ENCODE results near the gene ZBED3.
"Not testable (repeated sequence)": the region's sequence is repeated elsewhere in the genome, so short reads cannot be mapped to it uniquely, and the experiment has no call there.

Gene ZBED3

GRCh38 chr5:77086689-77087483 lies at the start of gene ZBED3:
TSS of gene ZBED3 (minus strand) at chr5:77087285. CDS start at chr5:77077878, 9,407 bp downstream.
- H3K4me1 ChIP-seq (ENCODE audit: control insufficient read depth, insufficient read depth, low read length), result peaks cover 2% of the 10 kb centered on the region
- H3K4me3 ChIP-seq (ENCODE audit: low read length), result peak within 1 kb of the TSS; percentile 91
- peak within 1 kb of the TSS; percentile 75 for H3K9ac ChIP-seq (ENCODE audit: low read length)
- H3K27me3 ChIP-seq (ENCODE audit: control insufficient read depth, insufficient read depth, low read length), result no peaks in the 10 kb centered on the region
- no peaks in the 10 kb centered on the region for H3K36me3 ChIP-seq (ENCODE audit: control insufficient read depth, insufficient read depth, low read length)
- peak within 1 kb of the TSS; percentile 84 for H3K27ac ChIP-seq (ENCODE audit: low read depth, low read length)

- H3K4me1 ChIP-seq (ENCODE audit: control insufficient read depth, insufficient read depth, low read length), result peaks cover 3% of the 10 kb centered on the region
- H3K27ac ChIP-seq (ENCODE audit: low read depth, low read length), result peak overlapping the region; percentile 18
- no peak overlapping the region for H3K9ac ChIP-seq (ENCODE audit: low read length)
- H3K36me3 ChIP-seq (ENCODE audit: control insufficient read depth, insufficient read depth, low read length), result no peaks in the 10 kb centered on the region
- H3K27me3 ChIP-seq (ENCODE audit: control insufficient read depth, insufficient read depth, low read length), result no peaks in the 10 kb centered on the region
- no peak overlapping the region for H3K4me3 ChIP-seq (ENCODE audit: low read length)
Measured at GRCh38 chr5:77133061-77133758, 46.1 kb upstream of the ZBED3 start.

GRCh38 chr5:77131361-77131760 lies 44.3 kb upstream of the ZBED3 start:
- no peaks in the 10 kb centered on the region for H3K36me3 ChIP-seq (ENCODE audit: control insufficient read depth, insufficient read depth, low read length)
- H3K27ac ChIP-seq (ENCODE audit: low read depth, low read length), result no peak overlapping the region
- H3K4me3 ChIP-seq (ENCODE audit: low read length), result no peak overlapping the region

GRCh38 chr5:77129391-77129990 lies 42.4 kb upstream of the ZBED3 start:
- Histone ChIP-seq H3K36me3 (ENCODE audit: control insufficient read depth, insufficient read depth, low read length) (no peaks in the 10 kb centered on the region), H3K9ac (ENCODE audit: low read length) (no peak overlapping the region), H3K27ac (ENCODE audit: low read depth, low read length) (no peak overlapping the region), H3K4me1 (ENCODE audit: control insufficient read depth, insufficient read depth, low read length) (peaks cover 3% of the 10 kb centered on the region), H3K27me3 (ENCODE audit: control insufficient read depth, insufficient read depth, low read length) (no peaks in the 10 kb centered on the region), H3K4me3 (ENCODE audit: low read length) (no peak overlapping the region)

More at GRCh38 chr5:77131361-77131760, 44.3 kb upstream of the ZBED3 start:
- Histone ChIP-seq H3K27me3 (ENCODE audit: control insufficient read depth, insufficient read depth, low read length) (no peaks in the 10 kb centered on the region), H3K4me1 (ENCODE audit: control insufficient read depth, insufficient read depth, low read length) (peaks cover 3% of the 10 kb centered on the region), H3K9ac (ENCODE audit: low read length) (no peak overlapping the region)

GRCh38 chr5:77128411-77129061 lies 41.5 kb upstream of the ZBED3 start:
- Histone ChIP-seq H3K36me3 (ENCODE audit: control insufficient read depth, insufficient read depth, low read length) (no peaks in the 10 kb centered on the region), H3K4me1 (ENCODE audit: control insufficient read depth, insufficient read depth, low read length) (peaks cover 3% of the 10 kb centered on the region), H3K27me3 (ENCODE audit: control insufficient read depth, insufficient read depth, low read length) (no peaks in the 10 kb centered on the region), H3K27ac (ENCODE audit: low read depth, low read length) (no peak overlapping the region), H3K4me3 (ENCODE audit: low read length) (no peak overlapping the region), H3K9ac (ENCODE audit: low read length) (no peak overlapping the region)

GRCh38 chr5:77123057-77123456 lies 36.0 kb upstream of the ZBED3 start:
- Histone ChIP-seq H3K27ac (ENCODE audit: low read depth, low read length) (no peak overlapping the region), H3K9ac (ENCODE audit: low read length) (no peak overlapping the region), H3K36me3 (ENCODE audit: control insufficient read depth, insufficient read depth, low read length) (no peaks in the 10 kb centered on the region)

GRCh38 chr5:77120706-77121105 lies 33.6 kb upstream of the ZBED3 start:
- Histone ChIP-seq H3K4me1 (ENCODE audit: control insufficient read depth, insufficient read depth, low read length) (no peaks in the 10 kb centered on the region), H3K36me3 (ENCODE audit: control insufficient read depth, insufficient read depth, low read length) (no peaks in the 10 kb centered on the region), H3K9ac (ENCODE audit: low read length) (no peak overlapping the region), H3K4me3 (ENCODE audit: low read length) (no peak overlapping the region), H3K27me3 (ENCODE audit: control insufficient read depth, insufficient read depth, low read length) (no peaks in the 10 kb centered on the region), H3K27ac (ENCODE audit: low read depth, low read length) (no peak overlapping the region)

More at GRCh38 chr5:77123057-77123456, 36.0 kb upstream of the ZBED3 start:
- no peak overlapping the region for H3K4me3 ChIP-seq (ENCODE audit: low read length)
- no peaks in the 10 kb centered on the region for H3K27me3 ChIP-seq (ENCODE audit: control insufficient read depth, insufficient read depth, low read length)
- H3K4me1 ChIP-seq (ENCODE audit: control insufficient read depth, insufficient read depth, low read length), result no peaks in the 10 kb centered on the region

- H3K9ac ChIP-seq (ENCODE audit: low read length), result no peak overlapping the region
- H3K4me1 ChIP-seq (ENCODE audit: control insufficient read depth, insufficient read depth, low read length), result no peaks in the 10 kb centered on the region
- no peak overlapping the region for H3K4me3 ChIP-seq (ENCODE audit: low read length)
- no peaks in the 10 kb centered on the region for H3K36me3 ChIP-seq (ENCODE audit: control insufficient read depth, insufficient read depth, low read length)
- no peaks in the 10 kb centered on the region for H3K27me3 ChIP-seq (ENCODE audit: control insufficient read depth, insufficient read depth, low read length)
- H3K27ac ChIP-seq (ENCODE audit: low read depth, low read length), result no peak overlapping the region
Measured at GRCh38 chr5:77120086-77120485, 33.0 kb upstream of the ZBED3 start.

- no peak overlapping the region for H3K9ac ChIP-seq (ENCODE audit: low read length)
- no peaks in the 10 kb centered on the region for H3K27me3 ChIP-seq (ENCODE audit: control insufficient read depth, insufficient read depth, low read length)
- H3K4me3 ChIP-seq (ENCODE audit: low read length), result no peak overlapping the region
- H3K4me1 ChIP-seq (ENCODE audit: control insufficient read depth, insufficient read depth, low read length), result no peaks in the 10 kb centered on the region
- no peak overlapping the region for H3K27ac ChIP-seq (ENCODE audit: low read depth, low read length)
- no peaks in the 10 kb centered on the region for H3K36me3 ChIP-seq (ENCODE audit: control insufficient read depth, insufficient read depth, low read length)
Measured at GRCh38 chr5:77117161-77117560, 30.1 kb upstream of the ZBED3 start.

GRCh38 chr5:77107035-77107434 lies 19.9 kb upstream of the ZBED3 start:
- H3K4me1 ChIP-seq (ENCODE audit: control insufficient read depth, insufficient read depth, low read length); H3K4me3 ChIP-seq (ENCODE audit: low read length); H3K36me3 ChIP-seq (ENCODE audit: control insufficient read depth, insufficient read depth, low read length); H3K27me3 ChIP-seq (ENCODE audit: control insufficient read depth, insufficient read depth, low read length); H3K27ac ChIP-seq (ENCODE audit: low read depth, low read length); H3K9ac ChIP-seq (ENCODE audit: low read length): not testable (repeated sequence)

GRCh38 chr5:77104813-77105212 lies 17.7 kb upstream of the ZBED3 start:
- Histone ChIP-seq H3K9ac (ENCODE audit: low read length) (no peak overlapping the region), H3K4me1 (ENCODE audit: control insufficient read depth, insufficient read depth, low read length) (no peaks in the 10 kb centered on the region), H3K27me3 (ENCODE audit: control insufficient read depth, insufficient read depth, low read length) (no peaks in the 10 kb centered on the region), H3K4me3 (ENCODE audit: low read length) (no peak overlapping the region), H3K27ac (ENCODE audit: low read depth, low read length) (no peak overlapping the region), H3K36me3 (ENCODE audit: control insufficient read depth, insufficient read depth, low read length) (no peaks in the 10 kb centered on the region)

- no peaks in the 10 kb centered on the region for H3K4me1 ChIP-seq (ENCODE audit: control insufficient read depth, insufficient read depth, low read length)
- no peak overlapping the region for H3K4me3 ChIP-seq (ENCODE audit: low read length)
- no peak overlapping the region for H3K9ac ChIP-seq (ENCODE audit: low read length)
- no peak overlapping the region for H3K27ac ChIP-seq (ENCODE audit: low read depth, low read length)
- no peaks in the 10 kb centered on the region for H3K36me3 ChIP-seq (ENCODE audit: control insufficient read depth, insufficient read depth, low read length)
- H3K27me3 ChIP-seq (ENCODE audit: control insufficient read depth, insufficient read depth, low read length), result no peaks in the 10 kb centered on the region
Measured at GRCh38 chr5:77103457-77103856, 16.4 kb upstream of the ZBED3 start.
